HK-2 (cell line): ENCODE data around the gene KRTAP4-3.
"Not testable (repeated sequence)": the region's sequence is repeated elsewhere in the genome, so short reads cannot be mapped to it uniquely, and the experiment has no call there.

Source experiments
- DNase-seq: peaks from one replicate; pipeline ENCODE4 v3.0.0-alpha.2; 2018; ENCODE audit not compliant: unreplicated experiment

The KRTAP4-3 gene

GRCh38 chr17:41168121-41168520, at the start of gene KRTAP4-3:
Gene KRTAP4-3 (minus strand): TSS chr17:41168221. CDS start chr17:41168172, 49 bp downstream.
- no peak for DNase-seq

GRCh38 chr17:41215681-41216080, 47.7 kb upstream of the KRTAP4-3 start:
- no peak for DNase-seq

GRCh38 chr17:41212524-41213169, 44.6 kb upstream of the KRTAP4-3 start:
- no peak for DNase-seq

GRCh38 chr17:41211845-41212466, 43.9 kb upstream of the KRTAP4-3 start:
- no peak for DNase-seq

GRCh38 chr17:41199421-41200078, 31.5 kb upstream of the KRTAP4-3 start:
- DNase-seq: no peak

GRCh38 chr17:41196068-41196467, 28.0 kb upstream of the KRTAP4-3 start:
- no peak for DNase-seq

GRCh38 chr17:41190328-41190727, 22.3 kb upstream of the KRTAP4-3 start:
- DNase-seq: no peak

- DNase-seq: not testable (repeated sequence)
Measured at GRCh38 chr17:41189837-41190318, 21.9 kb upstream of the KRTAP4-3 start, which contains the start of gene KRTAP9-1. Gene KRTAP9-1 (plus strand): TSS chr17:41189887. CDS start chr17:41189887, 0 bp downstream.

- no peak for DNase-seq
Measured at GRCh38 chr17:41186872-41187271, 18.9 kb upstream of the KRTAP4-3 start.

GRCh38 chr17:41185001-41185400, 17.0 kb upstream of the KRTAP4-3 start:
- DNase-seq: no peak

- no peak for DNase-seq
Measured at GRCh38 chr17:41184480-41184961, 16.5 kb upstream of the KRTAP4-3 start, which contains the start of gene KRTAP4-1. Gene KRTAP4-1 (minus strand): TSS chr17:41184911. CDS start chr17:41184854, 57 bp downstream.

- DNase-seq: no peak
Measured at GRCh38 chr17:41178843-41179616, 11.0 kb upstream of the KRTAP4-3 start.

- peak; percentile 6 for DNase-seq
Measured at GRCh38 chr17:41178341-41178740, 10.3 kb upstream of the KRTAP4-3 start.

GRCh38 chr17:41177727-41178271, 9.8 kb upstream of the KRTAP4-3 start, which contains the start of gene KRTAP4-2:
Gene KRTAP4-2 (minus strand): TSS chr17:41178221. CDS start chr17:41178164, 57 bp downstream.
- no peak for DNase-seq

- DNase-seq: no peak
Measured at GRCh38 chr17:41176744-41177387, 8.8 kb upstream of the KRTAP4-3 start.

- no peak for DNase-seq
Measured at GRCh38 chr17:41171886-41172285, 3.9 kb upstream of the KRTAP4-3 start.

- DNase-seq: no peak
Measured at GRCh38 chr17:41167561-41167960, 460 bp downstream of the KRTAP4-3 start.

GRCh38 chr17:41163828-41164227, 4.2 kb downstream of the KRTAP4-3 start:
- DNase-seq: no peak

GRCh38 chr17:41160648-41161047, 7.4 kb downstream of the KRTAP4-3 start, which contains the start of gene KRTAP4-4:
Gene KRTAP4-4 (minus strand): TSS chr17:41160748. CDS start chr17:41160691, 57 bp downstream.
- DNase-seq: no peak

- not testable (repeated sequence) for DNase-seq
Measured at GRCh38 chr17:41160190-41160589, 7.8 kb downstream of the KRTAP4-3 start.

- DNase-seq: no peak
Measured at GRCh38 chr17:41153856-41154255, 14.2 kb downstream of the KRTAP4-3 start.
